OCI-LY7 (cell line): ENCODE measurements around the gene CDC37L1. TPM values are rescaled to one million over a fixed set of nuclear protein-coding genes. Genes with fewer than 3 reads are reported as not detected.

Experiments
- BruUV-seq: library from RNA; stranded (reverse); fragments of 400-500 nt; replicated peaks from 2 replicates; lab custom pipeline; 2021; lab: Mats Ljungman, UMichigan
- CTCF ChIA-PET: fragments of 300-600 bp; sonication (Branson Sonifier 250); formaldehyde crosslinking; loops from one replicate; lab custom pipeline; 2022; ENCODE audit warnings: antibody characterized with exemption; ENCODE audit not compliant: unreplicated experiment; lab: Charles Lee
- POLR2A ChIA-PET: fragments of 300-600 bp; sonication (Branson Sonifier 250); formaldehyde crosslinking; loops from one replicate; lab custom pipeline; 2022; ENCODE audit warnings: antibody characterized with exemption; lab: Charles Lee
- DNase-seq: peaks from one replicate; pipeline ENCODE4 v3.0.0-alpha.2; 2015; ENCODE audit warnings: low spot score
- H2AFZ ChIP-seq: fragments of 200-600 bp; sonication (generic), shearing (Covaris generic); 2 replicates; pipeline ENCODE4 v1.6.1; 2014; ENCODE audit warnings: mild to moderate bottlenecking, antibody characterized with exemption, low read length, moderate library complexity
- H3K27ac ChIP-seq: fragments of 200-600 bp; sonication (generic); 2 replicates; pipeline ENCODE4 v1.5.1; 2014; ENCODE audit warnings: mixed run types, low read depth, mild to moderate bottlenecking, moderate library complexity, low read length, inconsistent platforms; ENCODE audit not compliant: poor library complexity, severe bottlenecking
- H3K36me3 ChIP-seq: fragments of 200-600 bp; sonication (generic); 2 replicates; pipeline ENCODE4 v1.6.1; 2014; ENCODE audit warnings: mild to moderate bottlenecking, antibody characterized with exemption, low read length, moderate library complexity, mixed read lengths; ENCODE audit not compliant: insufficient read depth
- H3K4me1 ChIP-seq: fragments of 200-600 bp; sonication (generic); 2 replicates; pipeline ENCODE4 v1.5.1; 2014; ENCODE audit warnings: mild to moderate bottlenecking, low read length; ENCODE audit not compliant: insufficient read depth, poor library complexity, severe bottlenecking
- H3K4me2 ChIP-seq: fragments of 200-600 bp; sonication (generic); 2 replicates; pipeline ENCODE4 v1.6.1; 2014; ENCODE audit warnings: mild to moderate bottlenecking, low read length
- H3K4me3 ChIP-seq: fragments of 200-600 bp; sonication (generic); 2 replicates; pipeline ENCODE4 v1.5.1; 2014; ENCODE audit warnings: mild to moderate bottlenecking, low read depth, low read length; ENCODE audit not compliant: poor library complexity, severe bottlenecking
- H3K79me2 ChIP-seq: fragments of 200-600 bp; sonication (generic); 2 replicates; pipeline ENCODE4 v1.6.1; 2016; ENCODE audit warnings: low read depth, mild to moderate bottlenecking, low read length, moderate library complexity, mixed read lengths; ENCODE audit not compliant: insufficient read depth
- H3K9me2 ChIP-seq: fragments of 200-600 bp; sonication (generic); 2 replicates; pipeline ENCODE4 v1.6.1; 2016; ENCODE audit warnings: mild to moderate bottlenecking, low read length, mixed read lengths; ENCODE audit not compliant: insufficient read depth
- H3K9me3 ChIP-seq: fragments of 200-600 bp; sonication (generic); 2 replicates; pipeline ENCODE4 v1.6.1; 2014; ENCODE audit warnings: mild to moderate bottlenecking, mixed run types, low read length, mixed read lengths
- H4K20me1 ChIP-seq: fragments of 200-600 bp; sonication (generic); 2 replicates; pipeline ENCODE4 v1.6.1; 2014; ENCODE audit warnings: mild to moderate bottlenecking, antibody characterized with exemption, low read length, moderate library complexity, mixed read lengths; ENCODE audit not compliant: insufficient read depth
- CTCF ChIP-seq: fragments of 200-600 bp; sonication (generic); conservative IDR thresholded peaks from 2 replicates; pipeline ENCODE4 v1.5.1; 2014; ENCODE audit warnings: mild to moderate bottlenecking, antibody characterized with exemption, low read length, moderate library complexity, mixed read lengths
- EZH2phosphoT487 ChIP-seq: fragments of 200-600 bp; sonication (generic); IDR thresholded peaks from 2 replicates; pipeline ENCODE4 v1.6.1; 2018; ENCODE audit warnings: low read depth, borderline replicate concordance, mild to moderate bottlenecking, mixed run types, antibody characterized with exemption, low read length, moderate library complexity, mixed read lengths
- intact Hi-C: fragments of 100-400 bp; cut with micrococcal nuclease; formaldehyde crosslinking; loops from one replicate; pipeline ENCODE4 v1.10.0; 2022; ENCODE audit not compliant: unreplicated experiment
- total RNA-seq, 2 experiments: library from RNA; depleted of rRNA in 1 of 2; stranded (reverse); fragments of >200 nt in 1 of 2; shearing (Covaris generic) in 1 of 2; gene quantifications; 2 replicates each; pipeline ENCODE4 v1.2.3, GENCODE V29; 2014 to 2022

CDC37L1 gene
- total RNA-seq, 2 experiments from 2014 or later = 9.3 to 11.7 TPM

DNA sequence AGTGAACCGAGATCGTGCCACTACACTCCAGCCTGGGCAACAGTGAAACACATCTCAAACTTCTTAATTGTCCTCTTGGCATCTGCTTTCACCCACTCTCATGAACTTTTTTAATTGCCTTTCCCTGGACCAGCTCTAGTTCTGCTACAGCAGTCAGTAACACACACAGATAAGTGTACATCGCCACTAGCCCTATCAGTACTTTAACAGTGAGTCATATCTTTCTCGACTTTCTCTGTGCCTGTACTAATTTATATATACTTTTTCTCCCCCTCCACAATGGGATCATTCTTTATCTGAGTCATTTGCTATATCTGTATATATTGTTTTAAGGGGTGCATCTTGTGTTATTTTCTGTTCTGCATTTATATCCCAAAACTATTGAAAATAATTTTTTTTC, 6.7 kb downstream of the CDC37L1 start:
- POLR2A ChIA-PET = interaction anchor here (2.3 kb wide), 1 partner anchor 9 kb away, joined by 5 read pairs; no protein-coding TSS in a partner anchor
- H3K4me2 ChIP-seq = no peak overlapping the region
- CTCF ChIA-PET = no interaction called here

GRCh38 chr9:4686584-4686983, 7.2 kb downstream of the CDC37L1 start:
- no peak for TF ChIP-seq CTCF
- no TSS peak for BruUV-seq
- H3K79me2 ChIP-seq = peaks cover 23% of the 10 kb centered on the region
- no peaks in the 10 kb centered on the region for H3K9me2 ChIP-seq
- ChIA-PET CTCF (no interaction called here), POLR2A (interaction anchor here (1.4 to 2.3 kb wide), 2 partner anchors 8 to 22 kb away, joined by 3 to 5 read pairs; no protein-coding TSS in a partner anchor)
- peaks cover under 1% of the 10 kb centered on the region for H3K4me1 ChIP-seq
- no peaks in the 10 kb centered on the region for H3K9me3 ChIP-seq
- no peak overlapping the region for H3K27ac ChIP-seq
- no peak for DNase-seq
- no peak overlapping the region for H3K4me3 ChIP-seq
- H4K20me1 ChIP-seq = 0 out of 2 replicates have a peak, but pooled peaks cover 3% of the 10 kb centered on the region
- peaks cover 60% of the 10 kb centered on the region for H3K36me3 ChIP-seq
- intact Hi-C loops = no loop called here
- no peak overlapping the region for H3K4me2 ChIP-seq
- no peak overlapping the region for H2AFZ ChIP-seq

More for the DNA sequence above, 6.7 kb downstream of the CDC37L1 start:
- H3K79me2 ChIP-seq = peaks cover 27% of the 10 kb centered on the region
- no peaks in the 10 kb centered on the region for H3K9me3 ChIP-seq
- intact Hi-C loops = no loop called here
- H3K4me3 ChIP-seq = no peak overlapping the region
- peaks cover 5% of the 10 kb centered on the region for H3K4me1 ChIP-seq
- TF ChIP-seq CTCF (no peak), EZH2phosphoT487 (no peak)
- no peak overlapping the region for H2AFZ ChIP-seq
- no peak for DNase-seq
- H3K9me2 ChIP-seq = no peaks in the 10 kb centered on the region
- H3K27ac ChIP-seq = no peak overlapping the region
- 0 out of 2 replicates have a peak, but pooled peaks cover 3% of the 10 kb centered on the region for H4K20me1 ChIP-seq
- no TSS peak for BruUV-seq
- H3K36me3 ChIP-seq = peaks cover 56% of the 10 kb centered on the region

GRCh38 chr9:4689021-4689420, 9.7 kb downstream of the CDC37L1 start:
- Histone ChIP-seq H3K9me3 (no peaks in the 10 kb centered on the region), H3K9me2 (no peaks in the 10 kb centered on the region), H3K36me3 (peaks cover 67% of the 10 kb centered on the region), H3K4me2 (no peak overlapping the region), H3K27ac (no peak overlapping the region), H3K4me3 (no peak overlapping the region), H3K79me2 (peaks cover 9% of the 10 kb centered on the region; the same call in 1 of the 2 replicates), H3K4me1 (no peaks in the 10 kb centered on the region), H2AFZ (no peak overlapping the region), H4K20me1 (0 out of 2 replicates have a peak, but pooled peaks cover 3% of the 10 kb centered on the region)
- no peak for TF ChIP-seq EZH2phosphoT487
- TF ChIP-seq CTCF = no peak
- CTCF ChIA-PET = no interaction called here
- intact Hi-C loops = no loop called here
- no peak for DNase-seq
- BruUV-seq = no TSS peak
- POLR2A ChIA-PET = no interaction called here
